ENCODE data around the gene GAS6.

GAS6 gene

DNA sequence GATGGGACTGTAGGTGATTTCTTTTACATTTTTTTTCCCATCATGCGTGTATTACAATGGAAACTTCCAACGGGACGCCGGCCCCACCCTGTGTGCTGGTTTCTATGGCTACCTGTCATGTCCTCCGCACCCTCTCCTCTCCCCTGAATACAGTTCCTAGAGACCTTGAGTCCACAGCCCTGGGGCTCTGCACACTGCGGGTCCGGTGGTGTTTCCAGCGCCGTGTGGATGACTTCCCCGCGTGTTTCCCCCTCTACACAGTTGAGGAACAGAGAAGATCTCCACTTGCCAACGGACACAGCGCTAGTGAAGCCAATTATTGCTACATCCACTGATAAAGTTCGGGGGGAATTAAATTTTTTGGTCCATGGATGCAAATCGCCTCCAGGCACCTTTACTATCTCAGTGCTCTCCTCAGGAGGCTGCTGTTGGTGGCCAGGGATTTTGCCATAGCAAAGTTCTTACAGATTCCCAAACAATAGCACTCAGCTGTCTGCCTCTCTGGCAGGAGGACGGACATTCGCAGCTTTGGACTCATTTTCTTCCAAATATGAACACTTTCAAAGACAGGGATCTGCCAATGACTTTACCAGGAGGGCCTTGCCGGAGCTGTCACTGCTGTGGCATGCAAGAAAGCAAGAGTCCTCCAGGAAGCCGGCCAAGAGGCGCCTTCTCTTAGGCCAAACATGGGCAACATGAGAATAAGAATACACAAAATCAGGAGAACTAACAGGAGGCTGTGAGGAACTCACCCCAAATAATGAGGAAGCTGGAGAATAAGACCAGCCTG lies 39.3 kb upstream of the GAS6 start:
- no peaks in the 10 kb centered on the region for H3K27me3 ChIP-seq (ENCODE audit: low read length)
- no peaks in the 10 kb centered on the region for H3K9me2 ChIP-seq (replicated peaks; ENCODE audit: insufficient read depth, low read length)
- H2AFZ ChIP-seq (ENCODE audit: low read depth, low read length, severe bottlenecking), result no peak overlapping the region
- no peak overlapping the region for H3K4me3 ChIP-seq (ENCODE audit: insufficient read depth, low read length, poor library complexity, severe bottlenecking)
- H3F3A ChIP-seq (ENCODE audit: insufficient read depth), result no peaks in the 10 kb centered on the region
- H3K9ac ChIP-seq (ENCODE audit: low read length), result no peak overlapping the region
- H4K20me1 ChIP-seq (ENCODE audit: low read depth, low read length), result no peaks in the 10 kb centered on the region
- no peaks in the 10 kb centered on the region for H3K79me2 ChIP-seq (ENCODE audit: insufficient read depth, low read length)
- no peaks in the 10 kb centered on the region for H3K36me3 ChIP-seq (ENCODE audit: low read length)
- H3K9me3 ChIP-seq (ENCODE audit: insufficient read depth, low read length), result no peaks in the 10 kb centered on the region
- H3K27ac ChIP-seq (ENCODE audit: low read depth, low read length), result no peak overlapping the region
- no peak overlapping the region for H3K4me2 ChIP-seq (ENCODE audit: low read depth, low read length, poor library complexity, severe bottlenecking)
- TF ChIP-seq, protein P1, sequence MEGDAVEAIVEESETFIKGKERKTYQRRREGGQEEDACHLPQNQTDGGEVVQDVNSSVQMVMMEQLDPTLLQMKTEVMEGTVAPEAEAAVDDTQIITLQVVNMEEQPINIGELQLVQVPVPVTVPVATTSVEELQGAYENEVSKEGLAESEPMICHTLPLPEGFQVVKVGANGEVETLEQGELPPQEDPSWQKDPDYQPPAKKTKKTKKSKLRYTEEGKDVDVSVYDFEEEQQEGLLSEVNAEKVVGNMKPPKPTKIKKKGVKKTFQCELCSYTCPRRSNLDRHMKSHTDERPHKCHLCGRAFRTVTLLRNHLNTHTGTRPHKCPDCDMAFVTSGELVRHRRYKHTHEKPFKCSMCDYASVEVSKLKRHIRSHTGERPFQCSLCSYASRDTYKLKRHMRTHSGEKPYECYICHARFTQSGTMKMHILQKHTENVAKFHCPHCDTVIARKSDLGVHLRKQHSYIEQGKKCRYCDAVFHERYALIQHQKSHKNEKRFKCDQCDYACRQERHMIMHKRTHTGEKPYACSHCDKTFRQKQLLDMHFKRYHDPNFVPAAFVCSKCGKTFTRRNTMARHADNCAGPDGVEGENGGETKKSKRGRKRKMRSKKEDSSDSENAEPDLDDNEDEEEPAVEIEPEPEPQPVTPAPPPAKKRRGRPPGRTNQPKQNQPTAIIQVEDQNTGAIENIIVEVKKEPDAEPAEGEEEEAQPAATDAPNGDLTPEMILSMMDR (IDR thresholded peaks at IDR 0.05; ENCODE audit: insufficient read depth, low read length, poor library complexity, severe bottlenecking), result no peak
- no peak for TF ChIP-seq EZH2phosphoT487 (conservative IDR thresholded peaks at IDR 0.05; ENCODE audit: low read length)

- Histone ChIP-seq H4K20me1 (ENCODE audit: low read depth, low read length) (no peaks in the 10 kb centered on the region), H3F3A (ENCODE audit: insufficient read depth) (no peaks in the 10 kb centered on the region), H3K27ac (ENCODE audit: low read depth, low read length) (no peak overlapping the region), H3K9me2 (replicated peaks; ENCODE audit: insufficient read depth, low read length) (no peaks in the 10 kb centered on the region), H2AFZ (ENCODE audit: low read depth, low read length, severe bottlenecking) (no peak overlapping the region), H3K79me2 (ENCODE audit: insufficient read depth, low read length) (no peaks in the 10 kb centered on the region), H3K27me3 (ENCODE audit: low read length) (no peaks in the 10 kb centered on the region), H3K36me3 (ENCODE audit: low read length) (no peaks in the 10 kb centered on the region), H3K9ac (ENCODE audit: low read length) (no peak overlapping the region), H3K9me3 (ENCODE audit: insufficient read depth, low read length) (no peaks in the 10 kb centered on the region), H3K4me3 (ENCODE audit: insufficient read depth, low read length, poor library complexity, severe bottlenecking) (no peak overlapping the region), H3K4me2 (ENCODE audit: low read depth, low read length, poor library complexity, severe bottlenecking) (no peak overlapping the region)
- TF ChIP-seq, protein P1 (IDR thresholded peaks at IDR 0.05; ENCODE audit: insufficient read depth, low read length, poor library complexity, severe bottlenecking), result no peak
- TF ChIP-seq EZH2phosphoT487 (conservative IDR thresholded peaks at IDR 0.05; ENCODE audit: low read length), result no peak
Measured at GRCh38 chr13:113902481-113902880, 38.6 kb upstream of the GAS6 start.

DNA sequence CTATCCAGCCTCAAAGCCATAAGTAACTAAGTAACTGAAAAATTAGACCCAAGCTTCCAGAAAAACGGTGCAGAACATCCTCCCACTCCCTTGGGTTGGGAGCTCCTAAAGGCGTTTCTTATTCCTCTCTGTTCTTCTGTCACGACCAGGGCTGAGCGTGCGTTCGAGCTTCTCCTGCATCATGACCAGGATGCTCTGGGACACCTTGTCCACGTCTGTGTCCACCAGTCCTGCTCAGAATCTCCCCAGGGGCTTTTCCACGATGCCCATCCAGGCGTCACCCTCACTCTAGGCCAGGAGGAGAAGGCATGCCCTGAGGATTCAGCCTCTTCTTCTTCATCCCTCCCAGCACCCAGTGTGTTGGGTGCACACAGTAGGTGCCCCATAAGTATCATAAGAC lies 37.8 kb upstream of the GAS6 start:
- Histone ChIP-seq H3K9me3 (ENCODE audit: insufficient read depth, low read length) (no peaks in the 10 kb centered on the region), H3K4me2 (ENCODE audit: low read depth, low read length, poor library complexity, severe bottlenecking) (no peak overlapping the region), H3K9ac (ENCODE audit: low read length) (no peak overlapping the region), H3K79me2 (ENCODE audit: insufficient read depth, low read length) (no peaks in the 10 kb centered on the region), H3K27me3 (ENCODE audit: low read length) (no peaks in the 10 kb centered on the region), H3F3A (ENCODE audit: insufficient read depth) (no peaks in the 10 kb centered on the region), H3K9me2 (replicated peaks; ENCODE audit: insufficient read depth, low read length) (no peaks in the 10 kb centered on the region), H4K20me1 (ENCODE audit: low read depth, low read length) (no peaks in the 10 kb centered on the region), H3K36me3 (ENCODE audit: low read length) (no peaks in the 10 kb centered on the region), H3K27ac (ENCODE audit: low read depth, low read length) (no peak overlapping the region), H3K4me3 (ENCODE audit: insufficient read depth, low read length, poor library complexity, severe bottlenecking) (no peak overlapping the region), H2AFZ (ENCODE audit: low read depth, low read length, severe bottlenecking) (no peak overlapping the region)
- TF ChIP-seq, protein P1 (IDR thresholded peaks at IDR 0.05; ENCODE audit: insufficient read depth, low read length, poor library complexity, severe bottlenecking), result no peak
- no peak for TF ChIP-seq EZH2phosphoT487 (conservative IDR thresholded peaks at IDR 0.05; ENCODE audit: low read length)

Measured in SU-DHL-6 (cell line).